SK-N-SH (cell line): ENCODE results near the gene DDX41. TPM values are rescaled to one million over a fixed set of nuclear protein-coding genes. Genes with fewer than 3 reads are reported as not detected.

ENCODE experiments used
- CTCF ChIA-PET: fragments of 300-600, 350-600 bp; formaldehyde crosslinking; extraction: SDS; loops from one replicate; lab custom pipeline; 2021; lab: Yijun Ruan, JAX
- POLR2A ChIA-PET: fragments of 350-600 bp; sonication (Branson Sonifier 250); formaldehyde crosslinking; extraction: SDS; loops from one replicate; lab custom pipeline; 2020; ENCODE audit warnings: antibody characterized with exemption, inconsistent platforms; lab: Yijun Ruan, JAX
- DNase-seq: peaks from one replicate; pipeline ENCODE4 v3.0.0; 2012
- H2AFZ ChIP-seq: fragments of 200-600 bp; sonication (generic); 2 replicates; pipeline ENCODE4 v1.8.1; 2016; ENCODE audit warnings: antibody characterized with exemption, mild to moderate bottlenecking, low read depth
- H3F3A ChIP-seq: fragments of 200-600 bp; sonication (generic); replicated peaks from 2 replicates; pipeline ENCODE3; 2016; ENCODE audit warnings: antibody characterized with exemption, mild to moderate bottlenecking; ENCODE audit not compliant: insufficient read depth
- H3K27ac ChIP-seq, 2 experiments: fragments of 200-500 bp in 1 of 2; fragments of 200-600 bp in 1 of 2; sonication (Bioruptor generic) in 1 of 2; sonication (generic), shearing (Covaris generic) in 1 of 2; 2 replicates each; pipeline versions ENCODE4 v1.5.1 to v1.6.1; 2014 to 2016; ENCODE audit warnings: low read depth in 2 of 2, inconsistent platforms in 1 of 2, low read length in 1 of 2, mild to moderate bottlenecking in 1 of 2, mixed read lengths in 1 of 2
- H3K27me3 ChIP-seq: fragments of 200-600 bp; sonication (generic), shearing (Covaris generic); 2 replicates; pipeline ENCODE4 v1.6.1; 2016; ENCODE audit warnings: mixed run types; ENCODE audit not compliant: insufficient read depth
- H3K36me3 ChIP-seq, 2 experiments: fragments of 200-500 bp in 1 of 2; fragments of 200-600 bp in 1 of 2; sonication (Bioruptor generic) in 1 of 2; sonication (generic) in 1 of 2; replicated peaks in 1 of 2; 2 replicates each; pipeline versions ENCODE3 to v1.5.1; 2014 to 2016; ENCODE audit warnings: low read length in 1 of 2, mild to moderate bottlenecking in 1 of 2; ENCODE audit not compliant: insufficient read depth in 2 of 2, control insufficient read depth in 1 of 2
- H3K4me1 ChIP-seq, 2 experiments: fragments of 200-500 bp in 1 of 2; fragments of 200-600 bp in 1 of 2; sonication (Bioruptor generic) in 1 of 2; sonication (generic), shearing (Covaris generic) in 1 of 2; 2 replicates each; pipeline versions ENCODE4 v1.5.1 to v1.6.1; 2014 to 2016; ENCODE audit warnings: low read depth in 1 of 2, low read length in 1 of 2, mixed run types in 1 of 2; ENCODE audit not compliant: insufficient read depth in 2 of 2, control insufficient read depth in 1 of 2
- H3K4me2 ChIP-seq: fragments of 200-600 bp; sonication (generic), shearing (Covaris generic); 2 replicates; pipeline ENCODE4 v1.6.1; 2017; ENCODE audit warnings: mixed run types
- H3K4me3 ChIP-seq, 2 experiments: fragments of 200-500 bp in 1 of 2; fragments of 200-600 bp in 1 of 2; sonication (Bioruptor generic) in 1 of 2; sonication (generic), shearing (Covaris generic) in 1 of 2; 2 replicates each; pipeline versions ENCODE4 v1.5.1 to v1.8.1; 2014 to 2016; ENCODE audit warnings: low read depth in 2 of 2, inconsistent platforms in 1 of 2, low read length in 1 of 2, mild to moderate bottlenecking in 1 of 2, mixed read lengths in 1 of 2, moderate library complexity in 1 of 2
- H3K79me2 ChIP-seq: fragments of 200-600 bp; sonication (generic); 2 replicates; pipeline ENCODE4 v1.8.1; 2017; ENCODE audit warnings: mild to moderate bottlenecking; ENCODE audit not compliant: insufficient read depth
- H3K9ac ChIP-seq: fragments of 200-600 bp; sonication (generic); 2 replicates; pipeline ENCODE4 v1.6.1; 2017; ENCODE audit warnings: mixed run types
- H3K9me2 ChIP-seq: fragments of 200-600 bp; sonication (generic); 2 replicates; pipeline ENCODE4 v1.6.1; 2017; ENCODE audit warnings: mixed run types
- H3K9me3 ChIP-seq: fragments of 200-600 bp; sonication (generic); 2 replicates; pipeline ENCODE4 v1.6.1; 2017; ENCODE audit warnings: mixed run types, mild to moderate bottlenecking, moderate library complexity
- H4K20me1 ChIP-seq: fragments of 200-600 bp; sonication (generic); 2 replicates; pipeline ENCODE4 v1.6.1; 2017; ENCODE audit warnings: mild to moderate bottlenecking, mixed run types; ENCODE audit not compliant: insufficient read depth
- CTCF ChIP-seq: fragments of 200-600 bp; sonication (generic); IDR thresholded peaks from 2 replicates; pipeline ENCODE4 v1.6.1; 2017; ENCODE audit warnings: antibody characterized with exemption, mild to moderate bottlenecking, moderate library complexity
- EZH2phosphoT487 ChIP-seq: fragments of 200-600 bp; sonication (generic); IDR thresholded peaks from 2 replicates; pipeline ENCODE4 v1.6.1; 2017; ENCODE audit warnings: low read depth, mixed run types, mild to moderate bottlenecking, antibody characterized with exemption, moderate library complexity, borderline replicate concordance
- FOXJ3 ChIP-seq: sonication (generic); formaldehyde crosslinking; IDR thresholded peaks from 2 replicates; pipeline ENCODE4 v1.5.1; 2020; ENCODE audit warnings: mild to moderate bottlenecking, missing genetic modification reagents
- FOXM1 ChIP-seq: IDR thresholded peaks from 2 replicates; pipeline ENCODE4 v1.4.0; 2012; ENCODE audit warnings: low read depth, mild to moderate bottlenecking
- MAX ChIP-seq: IDR thresholded peaks from 2 replicates; pipeline ENCODE4 v1.4.0; 2012; ENCODE audit warnings: low read depth
- MEF2A ChIP-seq: IDR thresholded peaks from 2 replicates; pipeline ENCODE4 v1.4.0; 2012; ENCODE audit warnings: low read depth, borderline replicate concordance
- MXI1 ChIP-seq: IDR thresholded peaks from 2 replicates; pipeline ENCODE4 v1.6.1; 2012; ENCODE audit warnings: mild to moderate bottlenecking, low read depth, low read length, improper control_type of control experiment
- NFIC ChIP-seq: IDR thresholded peaks from 2 replicates; pipeline ENCODE4 v1.4.0; 2012; ENCODE audit warnings: borderline replicate concordance
- NRF1 ChIP-seq: IDR thresholded peaks from 2 replicates; pipeline ENCODE4 v1.6.1; 2012; ENCODE audit warnings: low read depth, mild to moderate bottlenecking, low read length
- RAD21 ChIP-seq: IDR thresholded peaks from 2 replicates; pipeline ENCODE4 v1.6.1; 2012; ENCODE audit warnings: mild to moderate bottlenecking, low read length
- REST ChIP-seq: IDR thresholded peaks from 2 replicates; pipeline ENCODE4 v1.6.1; 2012; ENCODE audit warnings: mild to moderate bottlenecking, low read depth, low read length, moderate library complexity
- RXRA ChIP-seq: IDR thresholded peaks from 2 replicates; pipeline ENCODE4 v1.4.0; 2012; ENCODE audit warnings: low read depth, mild to moderate bottlenecking, borderline replicate concordance
- SIN3A ChIP-seq: IDR thresholded peaks from 2 replicates; pipeline ENCODE4 v1.6.1; 2012; ENCODE audit warnings: low read depth, mild to moderate bottlenecking, low read length, moderate library complexity, borderline replicate concordance
- SMC3 ChIP-seq: IDR thresholded peaks from 2 replicates; pipeline ENCODE4 v1.6.1; 2012; ENCODE audit warnings: low read depth, low read length, improper control_type of control experiment
- TAF1 ChIP-seq: IDR thresholded peaks from 2 replicates; pipeline ENCODE4 v1.6.1; 2012; ENCODE audit warnings: low read depth, mild to moderate bottlenecking, low read length, moderate library complexity, borderline replicate concordance
- TCF12 ChIP-seq: IDR thresholded peaks from 2 replicates; pipeline ENCODE4 v1.4.0; 2012
- TEAD4 ChIP-seq: IDR thresholded peaks from 2 replicates; pipeline ENCODE4 v1.4.0; 2012; ENCODE audit warnings: mild to moderate bottlenecking, borderline replicate concordance; ENCODE audit not compliant: insufficient read depth
- USF1 ChIP-seq: IDR thresholded peaks from 2 replicates; pipeline ENCODE4 v1.4.0; 2012; ENCODE audit warnings: low read depth, borderline replicate concordance
- YY1 ChIP-seq: IDR thresholded peaks from 2 replicates; pipeline ENCODE4 v1.4.0; 2012; ENCODE audit warnings: low read depth, mild to moderate bottlenecking
- ZBTB33 ChIP-seq: IDR thresholded peaks from 2 replicates; pipeline ENCODE4 v1.4.0; 2012; ENCODE audit warnings: low read depth, borderline replicate concordance
- WGBS: methylation state at CpG from one replicate; pipeline ENCODE4 v1.1.6; 2017; ENCODE audit warnings: low lambda C conversion rate; 5-methylcytosine and 5-hydroxymethylcytosine counted together
- polyA plus RNA-seq, 3 experiments: library from polyadenylated mRNA; depleted of rRNA; stranded (reverse); fragments of >200 nt; gene quantifications; 2 replicates each; pipeline ENCODE4 v1.2.3, GENCODE V29; 2012

The DDX41 gene
- polyA plus RNA-seq, 1 of the 3 experiments (the other 2 are of a cell fraction): 176 TPM

GRCh38 chr5:177512736-177513380, 3.9 kb downstream of the DDX41 start (continued):
- TF ChIP-seq NFIC: no peak
- no peak for TF ChIP-seq RXRA
- TF ChIP-seq TAF1: no peak
- no peak for TF ChIP-seq TEAD4
- no peak for TF ChIP-seq SMC3
- TF ChIP-seq MXI1: no peak
- no peak for TF ChIP-seq EZH2phosphoT487
- TF ChIP-seq YY1: no peak
- TF ChIP-seq FOXJ3 (CRISPR knock-in tag): no peak

- H3F3A ChIP-seq: no peaks in the 10 kb centered on the region
- H3K4me1 ChIP-seq: peaks cover 6 to 10% of the 10 kb centered on the region in 2 experiments; a peak in 2 of 4 replicates
- DNase-seq: no peak
- no peak overlapping the region for H3K4me3 ChIP-seq
- no peaks in the 10 kb centered on the region for H4K20me1 ChIP-seq
- H3K27ac ChIP-seq: no peak overlapping the region
- 87% methylated on average over 18 of the region's 34 CpGs for WGBS
- H2AFZ ChIP-seq: no peak overlapping the region
- H3K4me2 ChIP-seq: no peak overlapping the region
- peaks cover 25% of the 10 kb centered on the region for H3K79me2 ChIP-seq
- H3K27me3 ChIP-seq: no peaks in the 10 kb centered on the region
- ChIA-PET POLR2A (no interaction called here), CTCF (interaction anchor here (8.8 kb wide), 1 partner anchor 11 kb away, joined by 80 read pairs; no protein-coding TSS in a partner anchor)
- peaks cover 20 to 55% of the 10 kb centered on the region in 2 experiments for H3K36me3 ChIP-seq
- no peak overlapping the region for H3K9ac ChIP-seq
- no peaks in the 10 kb centered on the region for H3K9me3 ChIP-seq
- no peaks in the 10 kb centered on the region for H3K9me2 ChIP-seq
- TF ChIP-seq NFIC (no peak), USF1 (no peak), SIN3A (no peak), ZBTB33 (no peak), REST (no peak), RXRA (no peak), RAD21 (no peak), MAX (no peak), CTCF (no peak), TCF12 (no peak), MEF2A (no peak), EZH2phosphoT487 (no peak), YY1 (no peak), MXI1 (no peak), TEAD4 (no peak), TAF1 (no peak), NRF1 (no peak), FOXM1 (no peak)
These were observed 4.7 kb downstream of the DDX41 start for GRCh38 chr5:177511796-177512675.
